ENCODE measurements around the gene DNTT.

DNTT gene

GRCh38 chr10:96304230-96304629 is at the start of gene DNTT:
TSS of gene DNTT (plus strand) at chr10:96304434. CDS start at chr10:96304498, 64 bp downstream.
- DNase-seq (ENCODE audit: low read depth in 3 of 3): no peak

- DNase-seq (ENCODE audit: low read depth in 3 of 3): no peak
Measured at GRCh38 chr10:96254976-96255375, 49.3 kb upstream of the DNTT start.

GRCh38 chr10:96255549-96256333 is 48.5 kb upstream of the DNTT start:
- no peak for DNase-seq (ENCODE audit: low read depth in 3 of 3)

- no peak for DNase-seq (ENCODE audit: low read depth in 3 of 3)
Measured at GRCh38 chr10:96257944-96258343, 46.3 kb upstream of the DNTT start.

GRCh38 chr10:96259150-96259549 is 45.1 kb upstream of the DNTT start:
- DNase-seq (ENCODE audit: low read depth in 3 of 3): no peak

GRCh38 chr10:96260014-96260413 is 44.2 kb upstream of the DNTT start:
- no peak for DNase-seq (ENCODE audit: low read depth in 3 of 3)

- no peak for DNase-seq (ENCODE audit: low read depth in 3 of 3)
Measured at GRCh38 chr10:96261132-96261531, 43.1 kb upstream of the DNTT start.

GRCh38 chr10:96261930-96262329 is 42.3 kb upstream of the DNTT start:
- DNase-seq (ENCODE audit: low read depth in 3 of 3): no peak

GRCh38 chr10:96263176-96263575 is 41.1 kb upstream of the DNTT start:
- DNase-seq (ENCODE audit: low read depth in 3 of 3): no peak

- no peak for DNase-seq (ENCODE audit: low read depth in 3 of 3)
Measured at GRCh38 chr10:96263669-96264068, 40.6 kb upstream of the DNTT start.

- no peak for DNase-seq (ENCODE audit: low read depth in 3 of 3)
Measured at GRCh38 chr10:96264938-96265337, 39.3 kb upstream of the DNTT start.

GRCh38 chr10:96266118-96266770 is 38.0 kb upstream of the DNTT start:
- DNase-seq (ENCODE audit: low read depth in 3 of 3): no peak

- no peak for DNase-seq (ENCODE audit: low read depth in 3 of 3)
Measured at GRCh38 chr10:96267234-96267705, 37.0 kb upstream of the DNTT start.

GRCh38 chr10:96268341-96268909 is 35.8 kb upstream of the DNTT start:
- DNase-seq (ENCODE audit: low read depth in 3 of 3): no peak

- no peak for DNase-seq (ENCODE audit: low read depth in 3 of 3)
Measured at GRCh38 chr10:96269438-96270300, 34.6 kb upstream of the DNTT start.

GRCh38 chr10:96270571-96270970 is 33.7 kb upstream of the DNTT start:
- no peak for DNase-seq (ENCODE audit: low read depth in 3 of 3)

- no peak for DNase-seq (ENCODE audit: low read depth in 3 of 3)
Measured at GRCh38 chr10:96271016-96271815, 33.0 kb upstream of the DNTT start, which contains the start of gene BLNK. TSS of gene BLNK (minus strand) at chr10:96271569. CDS start at chr10:96271398, 171 bp downstream.

- DNase-seq (ENCODE audit: low read depth in 3 of 3): no peak
Measured at GRCh38 chr10:96272316-96273280, 31.6 kb upstream of the DNTT start.

GRCh38 chr10:96275685-96276418 is 28.4 kb upstream of the DNTT start:
- no peak for DNase-seq (ENCODE audit: low read depth in 3 of 3)

All from stimulated activated CD4-positive, alpha-beta T cell treated with anti-CD3 and anti-CD28 coated beads, TNF-alpha, amount 100 ng/mL, for 4 hours (primary cell).